Esophagus squamous epithelium (tissue), 5 donors: ENCODE measurements around the gene IL5RA. TPM values are rescaled to one million over a fixed set of nuclear protein-coding genes. Genes with fewer than 3 reads are reported as not detected.

Experiments used
- DNase-seq: peaks from one replicate; lab custom pipeline; 2025; lab: John Stamatoyannopoulos, UW
- H3K27ac ChIP-seq, 4 donors: fragments of 200-600 bp; sonication (generic); one replicate each; pipeline ENCODE4 v1.5.1; 2016 to 2019; ENCODE audit warnings: mild to moderate bottlenecking in 1 of 4
- H3K27me3 ChIP-seq, 4 donors: fragments of 200-600 bp; sonication (generic); 1 replicate in 3 of 4; 2 replicates in 1 of 4; pipeline versions ENCODE4 v1.5.1 to v1.6.0; 2017 to 2021; ENCODE audit warnings: antibody characterized with exemption in 1 of 4
- H3K36me3 ChIP-seq, 3 donors: fragments of 200-600 bp; sonication (generic); one replicate each; pipeline ENCODE4 v1.5.1; 2016 to 2019
- H3K4me1 ChIP-seq, 3 donors: fragments of 200-600 bp; sonication (generic); one replicate each; pipeline ENCODE4 v1.5.1; 2017 to 2019
- H3K4me3 ChIP-seq, 4 donors: fragments of 200-600 bp; sonication (generic); 1 replicate in 3 of 4; 2 replicates in 1 of 4; pipeline ENCODE4 v1.5.1; 2016 to 2019; ENCODE audit warnings: mild to moderate bottlenecking in 2 of 4, moderate library complexity in 1 of 4
- H3K9me3 ChIP-seq, 3 donors: fragments of 200-600 bp; sonication (generic); one replicate each; pipeline ENCODE4 v1.5.1; 2016 to 2019
- POLR2A ChIP-seq, 4 donors: fragments of 450-650 bp; IDR thresholded peaks; one replicate each; pipeline ENCODE4 v1.6.1; 2017; ENCODE audit warnings: antibody characterized with exemption in 4 of 4, mild to moderate bottlenecking in 4 of 4, moderate library complexity in 3 of 4
- WGBS, 2 donors: methylation state at CpG; one replicate each; pipeline ENCODE4 v1.1.5; 2018; 5-methylcytosine and 5-hydroxymethylcytosine counted together
- intact Hi-C: fragments of 100-400 bp; cut with DNase I; formaldehyde crosslinking; loops from one replicate; pipeline ENCODE4 v1.15.0; 2022
- total RNA-seq, 4 donors: library from RNA; depleted of rRNA; stranded (reverse); fragments of >200 nt; gene quantifications; one replicate each; pipeline ENCODE4 v1.1.0, GENCODE V29; 2016
- TF ChIP-seq, protein P1 (sequence below), 6 experiments: fragments of 450-650 bp in 4 of 6; fragments of 200-600 bp in 2 of 6; sonication (generic) in 2 of 6; IDR thresholded peaks; one replicate each; pipeline ENCODE4 v1.5.1; 2016 to 2019; ENCODE audit warnings: antibody characterized with exemption in 6 of 6, mild to moderate bottlenecking in 4 of 6, moderate library complexity in 4 of 6
- donor health status: DM: yes; HTN: yes; CAD: no.

IL5RA gene
- total RNA-seq, 4 donors from 2014 or later, result 0.95 TPM; not detected in 3

DNA sequence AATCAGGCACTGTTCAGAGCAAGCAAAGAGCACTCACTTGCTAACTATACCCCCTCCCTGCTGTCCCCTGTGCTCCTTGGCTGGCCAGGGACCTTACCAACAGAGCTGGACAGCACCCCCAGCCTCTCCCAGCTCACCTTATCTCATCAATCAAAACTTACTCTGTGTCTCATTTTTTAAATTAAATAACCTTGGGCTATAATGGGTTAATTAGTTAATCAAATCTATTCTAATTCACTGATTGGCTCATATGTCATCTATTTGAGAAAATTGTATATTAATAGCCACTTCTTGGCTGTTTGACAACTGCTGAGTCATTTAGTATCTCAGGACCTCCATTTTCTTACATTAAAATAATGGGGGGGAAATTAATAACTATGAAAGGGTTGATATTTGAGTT lies 22.9 kb downstream of the IL5RA start:
- no peaks in the 10 kb centered on the region for H3K4me1 ChIP-seq
- no peaks in the 10 kb centered on the region for H3K27me3 ChIP-seq
- intact Hi-C loops, result no loop called here
- H3K4me3 ChIP-seq, result no peak overlapping the region
- H3K9me3 ChIP-seq, result no peaks in the 10 kb centered on the region
- DNase-seq, result no peak
- no peak overlapping the region for H3K27ac ChIP-seq
- no peak for TF ChIP-seq POLR2A (IDR thresholded peaks at IDR 0.05)
- TF ChIP-seq, protein P1, sequence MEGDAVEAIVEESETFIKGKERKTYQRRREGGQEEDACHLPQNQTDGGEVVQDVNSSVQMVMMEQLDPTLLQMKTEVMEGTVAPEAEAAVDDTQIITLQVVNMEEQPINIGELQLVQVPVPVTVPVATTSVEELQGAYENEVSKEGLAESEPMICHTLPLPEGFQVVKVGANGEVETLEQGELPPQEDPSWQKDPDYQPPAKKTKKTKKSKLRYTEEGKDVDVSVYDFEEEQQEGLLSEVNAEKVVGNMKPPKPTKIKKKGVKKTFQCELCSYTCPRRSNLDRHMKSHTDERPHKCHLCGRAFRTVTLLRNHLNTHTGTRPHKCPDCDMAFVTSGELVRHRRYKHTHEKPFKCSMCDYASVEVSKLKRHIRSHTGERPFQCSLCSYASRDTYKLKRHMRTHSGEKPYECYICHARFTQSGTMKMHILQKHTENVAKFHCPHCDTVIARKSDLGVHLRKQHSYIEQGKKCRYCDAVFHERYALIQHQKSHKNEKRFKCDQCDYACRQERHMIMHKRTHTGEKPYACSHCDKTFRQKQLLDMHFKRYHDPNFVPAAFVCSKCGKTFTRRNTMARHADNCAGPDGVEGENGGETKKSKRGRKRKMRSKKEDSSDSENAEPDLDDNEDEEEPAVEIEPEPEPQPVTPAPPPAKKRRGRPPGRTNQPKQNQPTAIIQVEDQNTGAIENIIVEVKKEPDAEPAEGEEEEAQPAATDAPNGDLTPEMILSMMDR (IDR thresholded peaks at IDR 0.05), result no peak
- H3K36me3 ChIP-seq, result no peaks in the 10 kb centered on the region

DNA sequence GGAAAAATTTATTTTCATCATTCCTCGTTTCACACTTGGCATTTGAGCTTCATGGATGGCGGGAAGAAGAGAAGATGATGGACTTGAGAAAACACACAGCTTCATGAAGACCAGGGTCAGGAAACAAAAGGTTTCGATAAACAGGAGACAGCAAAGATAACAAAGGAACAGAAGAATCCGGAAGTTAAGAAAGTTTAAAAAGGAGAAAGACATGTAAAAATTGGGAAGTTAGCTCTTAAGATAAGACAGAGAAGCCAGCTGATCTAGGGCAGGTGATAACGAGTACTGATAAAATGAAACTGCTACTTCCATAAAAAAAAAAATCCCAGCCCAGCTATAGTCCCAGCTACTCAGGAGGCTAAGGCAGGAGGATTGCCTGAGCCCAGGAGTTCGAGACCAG lies 23.9 kb downstream of the IL5RA start:
- intact Hi-C loops, result no loop called here
- WGBS, 2 donors, result 60 to 61% methylated on average over 6 of the region's 6 CpGs

DNA sequence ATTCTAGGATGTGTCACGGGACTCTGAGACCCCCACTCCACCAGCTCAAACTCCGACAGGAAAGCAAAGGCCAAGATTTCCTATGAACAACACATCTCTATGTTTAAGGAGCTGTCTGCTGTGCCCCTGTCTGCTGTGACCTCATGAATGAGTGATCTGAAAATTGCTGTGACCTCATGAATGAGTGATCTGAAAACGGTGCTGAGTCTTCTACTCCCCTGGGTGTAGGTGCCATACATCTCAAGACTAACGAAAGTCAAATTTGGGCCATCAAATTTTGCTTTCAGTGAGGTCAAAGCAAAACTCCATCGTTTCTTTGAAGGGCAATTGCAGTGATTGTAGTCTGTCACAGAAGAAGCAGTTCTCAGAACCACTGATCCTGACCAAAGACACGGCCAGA lies 24.4 kb downstream of the IL5RA start:
- Histone ChIP-seq H3K9me3 (no peaks in the 10 kb centered on the region), H3K36me3 (no peaks in the 10 kb centered on the region), H3K4me1 (no peaks in the 10 kb centered on the region), H3K27ac (no peak overlapping the region), H3K4me3 (no peak overlapping the region), H3K27me3 (no peaks in the 10 kb centered on the region)
- TF ChIP-seq, protein P1 (IDR thresholded peaks at IDR 0.05), result no peak
- TF ChIP-seq POLR2A (IDR thresholded peaks at IDR 0.05), result no peak
- intact Hi-C loops, result no loop called here
- 73 to 84% methylated on average over 6 of the region's 6 CpGs for WGBS, 2 donors
- DNase-seq, result no peak

More for the DNA sequence above, 23.9 kb downstream of the IL5RA start:
- Histone ChIP-seq H3K36me3 (no peaks in the 10 kb centered on the region), H3K27me3 (no peaks in the 10 kb centered on the region), H3K27ac (no peak overlapping the region), H3K4me3 (no peak overlapping the region), H3K4me1 (no peaks in the 10 kb centered on the region), H3K9me3 (no peaks in the 10 kb centered on the region)
- no peak for DNase-seq
- TF ChIP-seq POLR2A (IDR thresholded peaks at IDR 0.05), result no peak
- TF ChIP-seq, protein P1 (IDR thresholded peaks at IDR 0.05), result no peak

DNA sequence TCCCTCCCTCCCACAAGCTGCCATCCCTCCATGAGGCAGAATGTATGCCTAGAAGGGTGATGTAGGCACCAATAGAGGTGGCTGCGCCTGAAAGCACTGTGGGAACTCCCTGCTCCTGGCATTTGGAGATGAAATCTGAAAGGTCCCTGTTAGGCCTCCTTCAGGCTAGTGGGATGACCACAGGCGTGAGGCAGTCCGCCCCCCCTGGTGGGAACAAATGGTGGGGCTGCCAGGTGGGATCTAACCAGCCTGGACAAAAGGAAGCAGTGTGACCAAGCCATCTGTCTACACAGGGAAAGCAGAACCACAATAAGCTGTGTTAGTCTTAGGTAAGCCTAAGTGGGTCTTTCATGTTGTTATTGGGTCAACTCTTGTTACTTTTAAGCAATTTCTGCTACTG lies 25.3 kb downstream of the IL5RA start:
- Histone ChIP-seq H3K36me3 (no peaks in the 10 kb centered on the region), H3K27ac (no peak overlapping the region), H3K27me3 (no peaks in the 10 kb centered on the region), H3K4me1 (no peaks in the 10 kb centered on the region), H3K9me3 (no peaks in the 10 kb centered on the region), H3K4me3 (no peak overlapping the region)
- TF ChIP-seq POLR2A (IDR thresholded peaks at IDR 0.05), result no peak
- TF ChIP-seq, protein P1 (IDR thresholded peaks at IDR 0.05), result no peak
- intact Hi-C loops, result no loop called here
- WGBS, 2 donors, result 77% methylated on average over 3 of the region's 3 CpGs; no CpG with 5 or more reads in 1 of the 2 donors
- DNase-seq, result no peak

DNA sequence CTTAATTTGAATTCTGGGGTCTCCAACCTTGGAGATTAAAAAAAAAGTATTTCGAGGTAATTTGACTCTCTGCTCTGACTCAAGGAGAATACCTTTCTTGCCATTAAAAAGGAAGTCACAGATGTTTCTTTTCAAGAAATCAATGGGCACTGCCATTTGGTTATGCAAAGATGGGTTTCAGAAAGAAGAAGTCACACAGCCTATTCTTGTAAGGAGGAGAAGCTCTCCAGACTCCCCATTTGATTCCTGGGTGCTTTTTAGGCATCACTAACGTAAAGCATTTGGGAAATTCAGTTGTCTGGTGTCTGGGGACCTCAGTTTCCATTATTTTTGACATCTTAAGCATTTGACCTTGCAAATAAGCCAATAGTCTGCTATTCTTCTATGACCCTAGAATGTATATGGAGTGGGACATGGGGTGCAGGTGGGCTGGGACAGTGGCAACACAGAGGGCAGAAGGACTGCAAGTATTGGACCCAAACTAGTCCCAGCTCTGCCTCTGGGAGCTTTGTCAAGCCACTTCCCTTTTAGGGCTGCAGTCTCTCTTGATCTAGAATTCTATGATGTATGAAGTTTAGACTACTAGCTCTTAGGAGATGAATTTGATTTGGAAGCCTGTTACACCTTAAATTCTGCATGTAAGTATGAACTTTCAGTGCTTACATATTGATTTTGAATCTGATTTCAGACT lies 27.8 kb downstream of the IL5RA start:
- H3K4me1 ChIP-seq, result no peaks in the 10 kb centered on the region
- no peak overlapping the region for H3K4me3 ChIP-seq
- no peak for DNase-seq
- 42 to 56% methylated on average over 2 of the region's 2 CpGs for WGBS, 2 donors
- intact Hi-C loops, result no loop called here
- H3K9me3 ChIP-seq, result no peaks in the 10 kb centered on the region
- TF ChIP-seq, protein P1 (IDR thresholded peaks at IDR 0.05), result no peak
- no peak for TF ChIP-seq POLR2A (IDR thresholded peaks at IDR 0.05)
- no peaks in the 10 kb centered on the region for H3K36me3 ChIP-seq
- no peaks in the 10 kb centered on the region for H3K27me3 ChIP-seq
- H3K27ac ChIP-seq, result no peak overlapping the region
